ENCODE results near the gene GRSF1. TPM values are rescaled to one million over a fixed set of nuclear protein-coding genes. Genes with fewer than 3 reads are reported as not detected.
A peak's percentile ranks its signal among the peaks of the same experiment; 100 is the strongest.

GRSF1 gene, protein sequence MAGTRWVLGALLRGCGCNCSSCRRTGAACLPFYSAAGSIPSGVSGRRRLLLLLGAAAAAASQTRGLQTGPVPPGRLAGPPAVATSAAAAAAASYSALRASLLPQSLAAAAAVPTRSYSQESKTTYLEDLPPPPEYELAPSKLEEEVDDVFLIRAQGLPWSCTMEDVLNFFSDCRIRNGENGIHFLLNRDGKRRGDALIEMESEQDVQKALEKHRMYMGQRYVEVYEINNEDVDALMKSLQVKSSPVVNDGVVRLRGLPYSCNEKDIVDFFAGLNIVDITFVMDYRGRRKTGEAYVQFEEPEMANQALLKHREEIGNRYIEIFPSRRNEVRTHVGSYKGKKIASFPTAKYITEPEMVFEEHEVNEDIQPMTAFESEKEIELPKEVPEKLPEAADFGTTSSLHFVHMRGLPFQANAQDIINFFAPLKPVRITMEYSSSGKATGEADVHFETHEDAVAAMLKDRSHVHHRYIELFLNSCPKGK
- total RNA-seq (2021; fragmentation: NEBNext Ultra II Directional; extraction: Animal tissue kit (Norgen Biotek cat#: 25700)): 100 to 1,000 TPM in 5 of 6 experiments, 10 to 100 TPM in 1; 99.1 to 110 (median 109) TPM
- long read RNA-seq, full-length matches to known transcripts: 182 of 222 reads
- long read RNA-seq, partial matches to known transcripts: 13 of 222 reads
- long read RNA-seq, other reads (novel, unspliced or antisense): 27 of 222 reads

DNA sequence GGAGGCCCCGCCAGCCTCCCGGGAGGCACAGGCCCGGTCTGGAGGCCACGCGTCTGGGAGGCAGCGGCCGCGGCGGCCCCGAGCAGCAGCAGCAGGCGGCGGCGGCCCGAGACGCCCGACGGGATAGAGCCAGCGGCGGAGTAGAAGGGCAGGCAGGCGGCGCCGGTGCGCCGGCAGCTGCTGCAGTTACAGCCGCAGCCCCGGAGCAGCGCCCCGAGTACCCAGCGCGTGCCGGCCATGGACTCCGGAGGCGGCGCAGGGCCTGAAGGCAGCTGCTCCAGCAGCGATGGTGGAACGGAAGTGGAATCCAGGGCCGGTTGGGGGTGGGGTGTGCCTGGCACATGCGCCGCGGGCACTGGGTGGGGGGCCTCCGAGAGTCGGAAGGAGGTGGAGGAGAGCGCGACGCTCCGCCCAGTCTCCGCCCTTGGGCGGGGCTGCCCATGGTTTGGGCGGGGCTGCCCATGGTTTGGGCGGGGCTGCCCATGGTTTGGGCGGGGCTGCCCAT, at the start of gene GRSF1:
GRSF1 (minus strand) TSS at position 302 of the 505 bp plus-strand sequence; CDS start at position 239, 63 bp downstream.
- Mint-ChIP-seq H3K27ac (peak within 1 kb of the TSS; percentile 88), H3K36me3 (ENCODE audit: low read depth) (peaks cover 18% of the 10 kb centered on the region), H3K9me3 (no peaks in the 10 kb centered on the region), H3K4me1 (ENCODE audit: low read depth) (peaks cover 13% of the 10 kb centered on the region), H3K27me3 (ENCODE audit: insufficient read depth) (no peaks in the 10 kb centered on the region), H3K4me3 (peak within 1 kb of the TSS; percentile 96)
- TF ChIP-seq, protein P1, sequence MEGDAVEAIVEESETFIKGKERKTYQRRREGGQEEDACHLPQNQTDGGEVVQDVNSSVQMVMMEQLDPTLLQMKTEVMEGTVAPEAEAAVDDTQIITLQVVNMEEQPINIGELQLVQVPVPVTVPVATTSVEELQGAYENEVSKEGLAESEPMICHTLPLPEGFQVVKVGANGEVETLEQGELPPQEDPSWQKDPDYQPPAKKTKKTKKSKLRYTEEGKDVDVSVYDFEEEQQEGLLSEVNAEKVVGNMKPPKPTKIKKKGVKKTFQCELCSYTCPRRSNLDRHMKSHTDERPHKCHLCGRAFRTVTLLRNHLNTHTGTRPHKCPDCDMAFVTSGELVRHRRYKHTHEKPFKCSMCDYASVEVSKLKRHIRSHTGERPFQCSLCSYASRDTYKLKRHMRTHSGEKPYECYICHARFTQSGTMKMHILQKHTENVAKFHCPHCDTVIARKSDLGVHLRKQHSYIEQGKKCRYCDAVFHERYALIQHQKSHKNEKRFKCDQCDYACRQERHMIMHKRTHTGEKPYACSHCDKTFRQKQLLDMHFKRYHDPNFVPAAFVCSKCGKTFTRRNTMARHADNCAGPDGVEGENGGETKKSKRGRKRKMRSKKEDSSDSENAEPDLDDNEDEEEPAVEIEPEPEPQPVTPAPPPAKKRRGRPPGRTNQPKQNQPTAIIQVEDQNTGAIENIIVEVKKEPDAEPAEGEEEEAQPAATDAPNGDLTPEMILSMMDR (IDR thresholded peaks at IDR 0.05): peak; percentile 40
- DNase-seq: peak; percentile 85

DNA sequence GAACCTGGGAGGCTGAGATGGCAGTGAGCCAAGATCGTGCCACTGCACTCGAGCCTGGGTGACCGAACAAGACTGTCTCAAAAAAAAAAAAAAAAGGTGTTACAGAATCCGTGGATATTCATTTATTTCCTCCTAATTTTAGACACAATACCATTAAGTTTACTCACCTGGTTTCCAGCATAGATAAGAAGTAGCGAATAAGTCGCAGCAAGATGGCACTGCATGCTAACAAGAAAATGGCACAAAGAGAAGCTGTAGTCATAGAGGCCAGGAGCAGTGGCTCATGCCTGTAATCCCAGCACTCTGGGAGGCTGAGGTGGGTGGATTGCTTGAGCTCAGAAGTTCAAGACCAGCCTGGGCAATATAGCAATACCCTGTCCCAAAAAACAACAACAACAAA, 45.5 kb upstream of the GRSF1 start:
- Mint-ChIP-seq H3K4me3 (no peak overlapping the region), H3K4me1 (ENCODE audit: low read depth) (peaks cover 10% of the 10 kb centered on the region), H3K27ac (no peak overlapping the region), H3K9me3 (no peaks in the 10 kb centered on the region), H3K36me3 (ENCODE audit: low read depth) (no peaks in the 10 kb centered on the region), H3K27me3 (ENCODE audit: insufficient read depth) (no peaks in the 10 kb centered on the region)
- no peak for DNase-seq
- TF ChIP-seq, protein P1 (IDR thresholded peaks at IDR 0.05): no peak

DNA sequence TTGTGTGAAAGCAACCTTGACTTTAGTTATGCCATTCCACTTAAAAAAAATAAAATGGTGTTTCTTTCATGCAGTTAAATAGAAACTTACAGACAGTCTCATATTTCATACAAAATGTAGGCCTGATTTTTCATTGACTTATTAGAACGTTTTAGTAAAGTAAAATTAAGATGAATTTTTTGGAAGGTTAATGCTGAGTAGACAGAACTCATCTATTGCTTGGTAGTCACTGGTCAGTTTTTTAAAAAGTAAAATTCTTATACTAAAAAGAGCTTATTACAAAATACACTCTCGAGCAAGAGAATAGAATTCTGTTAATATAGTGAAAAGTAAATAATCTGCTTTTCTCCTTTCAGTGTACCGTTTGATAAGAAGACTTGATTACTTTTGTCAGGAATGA, 41.0 kb upstream of the GRSF1 start:
- Mint-ChIP-seq H3K27ac (no peak overlapping the region), H3K27me3 (ENCODE audit: insufficient read depth) (no peaks in the 10 kb centered on the region; the same call in 1 of the 2 replicates), H3K4me1 (ENCODE audit: low read depth) (peaks cover 18% of the 10 kb centered on the region), H3K9me3 (no peaks in the 10 kb centered on the region), H3K4me3 (no peak overlapping the region), H3K36me3 (ENCODE audit: low read depth) (no peaks in the 10 kb centered on the region)
- TF ChIP-seq, protein P1 (IDR thresholded peaks at IDR 0.05): no peak
- no peak for DNase-seq

DNA sequence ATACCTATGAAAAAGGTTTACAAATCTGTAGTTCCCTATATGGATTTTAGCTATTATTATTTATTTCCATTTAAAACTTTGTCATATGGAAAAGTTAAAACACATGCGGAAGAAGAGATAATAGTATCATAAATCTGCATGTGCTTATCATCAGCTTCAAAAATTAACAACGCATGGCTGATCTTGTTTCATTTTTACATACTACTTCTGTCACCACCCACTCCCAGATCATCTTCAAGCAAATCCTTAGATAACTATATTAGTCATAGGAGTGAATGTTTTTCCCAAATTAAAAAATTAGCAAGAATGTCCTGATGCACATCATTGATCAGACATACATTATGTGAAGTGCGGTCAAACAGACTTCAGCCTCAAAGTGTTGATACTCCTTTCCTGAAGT, 37.9 kb upstream of the GRSF1 start:
- no peak for DNase-seq
- Mint-ChIP-seq H3K27me3 (ENCODE audit: insufficient read depth) (peaks cover 2% of the 10 kb centered on the region; the same call in 1 of the 2 replicates), H3K4me1 (ENCODE audit: low read depth) (peaks cover 26% of the 10 kb centered on the region), H3K36me3 (ENCODE audit: low read depth) (no peaks in the 10 kb centered on the region), H3K4me3 (no peak overlapping the region; the same call in 1 of the 2 replicates), H3K27ac (no peak overlapping the region), H3K9me3 (no peaks in the 10 kb centered on the region)
- TF ChIP-seq, protein P1 (IDR thresholded peaks at IDR 0.05): no peak

DNA sequence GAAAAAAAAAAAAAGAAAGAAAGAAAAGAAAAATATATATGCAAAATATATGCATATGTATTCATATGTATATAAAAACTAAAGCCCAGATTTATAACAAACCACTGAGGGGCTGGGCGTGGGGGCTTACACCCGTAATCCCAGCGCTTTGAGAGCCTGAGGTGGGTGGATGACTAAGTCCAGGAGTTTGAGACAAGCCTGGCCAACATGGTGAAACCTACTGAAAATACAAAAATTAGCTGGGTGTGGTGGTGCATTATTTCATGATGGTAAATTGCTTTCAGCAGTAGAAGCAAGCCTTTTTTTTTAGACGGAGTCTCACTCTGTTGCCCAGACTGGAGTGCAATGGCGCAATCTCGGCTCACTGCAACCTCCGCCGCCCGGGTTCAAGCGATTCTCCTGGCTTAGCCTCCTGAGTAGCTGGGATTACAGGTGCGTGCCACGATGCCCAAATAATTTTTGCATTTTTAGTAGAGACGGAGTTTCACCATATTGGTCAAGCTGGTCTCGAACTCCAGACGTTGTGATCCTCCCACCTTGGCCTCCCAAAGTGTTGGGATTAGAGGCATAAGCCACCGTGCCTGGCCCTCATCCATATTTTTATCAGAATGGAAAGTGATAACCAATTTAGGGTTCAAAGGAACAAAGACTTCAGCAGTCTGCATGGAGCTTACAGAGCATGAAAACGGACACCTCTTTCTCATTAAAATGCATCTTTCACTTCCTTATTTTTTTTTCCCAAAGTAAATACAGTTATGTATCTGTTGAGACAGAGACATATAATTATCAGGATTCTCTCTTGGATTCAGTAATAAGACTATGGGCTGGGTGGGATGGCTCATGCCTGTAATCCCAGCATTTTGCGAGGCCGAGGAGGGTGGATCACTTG, 34.8 kb upstream of the GRSF1 start:
- H3K36me3 Mint-ChIP-seq (ENCODE audit: low read depth): no peaks in the 10 kb centered on the region
- H3K27me3 Mint-ChIP-seq (ENCODE audit: insufficient read depth): peaks cover 2% of the 10 kb centered on the region; the same call in 1 of the 2 replicates
- no peak overlapping the region for H3K27ac Mint-ChIP-seq
- no peaks in the 10 kb centered on the region for H3K9me3 Mint-ChIP-seq
- TF ChIP-seq, protein P1 (IDR thresholded peaks at IDR 0.05): no peak
- no peak for DNase-seq
- peaks cover 22% of the 10 kb centered on the region for H3K4me1 Mint-ChIP-seq (ENCODE audit: low read depth)
- no peak overlapping the region for H3K4me3 Mint-ChIP-seq
